H4 (cell line): ENCODE results near the gene LRRC3. TPM values are rescaled to one million over a fixed set of nuclear protein-coding genes. Genes with fewer than 3 reads are reported as not detected.

Experiments
- DNase-seq: peaks from one replicate; pipeline ENCODE4 v3.0.0-alpha.2; 2015; ENCODE audit warnings: low spot score
- total RNA-seq: library from RNA; depleted of rRNA; stranded (reverse); fragments of >200 nt; shearing (Covaris generic); gene quantifications from 2 replicates; pipeline ENCODE4 v1.2.3, GENCODE V29; 2014

Gene LRRC3
- total RNA-seq, 1 experiment from 2014 or later = 0.52 TPM

DNA sequence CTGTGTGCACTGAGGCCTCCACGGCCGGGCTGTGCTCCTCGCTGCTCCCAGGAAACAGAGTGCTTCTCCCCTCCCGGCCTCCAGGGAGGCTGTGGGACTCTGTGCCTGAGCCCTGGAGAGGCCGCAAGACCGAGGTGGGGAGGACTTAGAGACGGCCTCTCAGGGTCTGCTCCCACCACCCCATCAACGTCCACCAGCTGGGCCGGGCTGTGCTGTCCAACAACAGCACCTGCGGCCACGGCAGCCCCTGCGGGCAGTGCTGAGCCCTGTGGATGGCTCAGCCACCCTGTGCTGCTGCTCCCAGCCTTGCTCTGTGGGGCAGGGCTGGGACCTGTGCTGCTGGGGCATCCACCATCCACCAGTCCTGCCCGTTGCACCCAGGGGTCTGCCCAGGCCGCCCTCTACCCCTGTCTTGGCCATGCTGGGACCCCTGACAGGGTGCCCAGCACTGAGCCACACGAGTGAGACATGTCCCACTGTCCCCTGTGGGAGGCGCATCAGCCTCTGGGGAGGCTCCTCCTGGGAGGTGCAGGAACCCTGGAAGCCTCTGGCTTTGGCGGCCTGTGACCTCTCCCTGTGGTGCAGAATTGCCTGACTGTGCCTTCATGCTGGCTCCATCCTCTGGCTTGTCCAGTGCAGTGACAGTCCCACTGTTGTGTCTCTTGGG is 31.2 kb upstream of the LRRC3 start:
- DNase-seq = no peak

DNA sequence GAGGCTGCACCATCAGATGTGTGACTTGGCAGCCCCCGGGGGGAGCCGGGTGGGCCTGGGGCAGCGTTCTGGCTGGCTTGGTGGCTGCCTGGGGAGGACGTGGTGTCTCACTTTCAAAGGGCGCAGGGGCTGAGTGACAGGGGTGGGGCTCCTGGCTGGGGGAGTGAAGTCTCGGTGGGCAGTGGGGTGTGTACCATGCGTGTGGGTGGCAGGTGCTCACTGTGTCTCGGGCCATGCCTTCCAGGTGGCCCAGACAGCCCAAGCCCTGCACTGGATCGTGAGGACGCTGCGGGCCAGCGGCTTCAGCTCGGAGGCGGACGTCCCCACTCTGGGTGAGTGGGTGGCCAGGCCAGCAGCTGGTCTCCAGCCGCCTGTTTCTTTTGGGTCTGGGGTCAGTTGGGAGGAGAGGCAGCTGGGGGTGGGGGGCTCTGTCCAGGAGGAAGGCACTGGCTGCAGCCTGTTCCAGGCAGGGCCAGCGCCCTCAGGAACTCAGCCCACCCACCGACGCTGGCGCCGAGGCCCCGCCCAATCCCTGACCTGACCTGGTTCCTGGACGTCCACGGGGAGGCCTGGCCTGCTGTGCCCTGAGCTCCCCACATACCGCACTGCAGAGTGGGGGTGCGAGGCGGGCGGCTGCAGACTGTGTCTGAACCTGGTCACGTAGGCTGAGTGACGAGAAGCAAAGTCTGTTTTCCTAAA is 30.6 kb upstream of the LRRC3 start:
- DNase-seq = no peak

DNA sequence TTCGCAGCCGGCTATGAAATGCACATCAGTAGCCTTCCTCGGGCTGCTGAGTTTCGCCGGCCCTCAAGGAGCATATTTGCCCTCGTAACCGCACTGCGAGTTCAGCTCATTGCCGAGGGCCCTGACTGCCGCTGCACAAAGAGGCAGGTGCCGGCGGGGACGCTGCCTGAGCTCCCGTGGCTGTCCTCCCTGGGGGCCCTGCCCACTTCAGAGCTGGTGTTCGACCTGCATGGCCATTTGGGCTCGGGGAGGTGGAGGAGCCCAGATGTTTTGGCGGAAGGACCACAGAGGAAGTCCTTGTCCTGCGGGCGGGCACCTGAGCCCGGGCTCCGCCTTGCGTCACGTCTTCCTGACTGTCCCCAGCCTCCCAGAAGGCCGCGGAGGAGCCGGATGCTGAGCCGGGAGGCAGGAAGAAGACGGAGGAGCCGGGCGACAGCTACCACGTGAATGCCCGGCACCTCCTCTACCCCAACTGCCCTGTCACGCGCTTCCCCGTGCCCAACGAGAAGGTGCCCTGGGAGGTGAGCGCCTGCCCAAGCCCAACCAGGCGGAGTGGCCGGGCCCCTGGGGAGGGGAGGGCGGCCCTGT is 29.9 kb upstream of the LRRC3 start:
- DNase-seq = no peak

- DNase-seq = no peak
Measured at GRCh38 chr21:44425895-44426662, 29.2 kb upstream of the LRRC3 start.

DNA sequence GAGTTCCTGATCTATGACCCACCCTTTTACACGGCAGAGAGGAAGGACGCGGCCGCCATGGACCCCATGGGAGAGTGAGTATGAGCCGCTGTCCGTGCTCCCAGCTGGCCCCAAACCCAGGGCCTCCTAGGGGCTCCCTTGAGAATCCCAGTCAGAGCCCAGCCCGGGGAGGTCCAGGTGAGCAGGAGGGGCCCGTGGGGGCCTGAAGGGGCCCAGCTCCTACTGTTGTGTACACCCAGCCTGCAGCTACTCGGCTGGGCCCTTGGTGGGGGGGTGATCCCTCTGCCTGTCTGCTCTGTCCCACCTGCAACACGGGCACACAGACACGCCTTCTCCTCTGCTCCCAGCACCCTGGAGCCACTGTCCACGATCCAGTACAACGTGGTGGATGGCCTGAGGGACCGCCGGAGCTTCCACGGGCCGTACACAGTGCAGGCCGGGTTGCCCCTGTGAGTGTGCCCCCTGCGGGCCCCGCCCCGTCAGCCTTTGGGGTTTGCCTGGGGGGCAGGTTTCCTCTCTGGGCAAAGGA is 28.6 kb upstream of the LRRC3 start:
- DNase-seq = no peak

- DNase-seq = no peak
Measured at GRCh38 chr21:44427241-44428120, 27.8 kb upstream of the LRRC3 start.

- no peak for DNase-seq
Measured at GRCh38 chr21:44428281-44428960, 26.9 kb upstream of the LRRC3 start.

DNA sequence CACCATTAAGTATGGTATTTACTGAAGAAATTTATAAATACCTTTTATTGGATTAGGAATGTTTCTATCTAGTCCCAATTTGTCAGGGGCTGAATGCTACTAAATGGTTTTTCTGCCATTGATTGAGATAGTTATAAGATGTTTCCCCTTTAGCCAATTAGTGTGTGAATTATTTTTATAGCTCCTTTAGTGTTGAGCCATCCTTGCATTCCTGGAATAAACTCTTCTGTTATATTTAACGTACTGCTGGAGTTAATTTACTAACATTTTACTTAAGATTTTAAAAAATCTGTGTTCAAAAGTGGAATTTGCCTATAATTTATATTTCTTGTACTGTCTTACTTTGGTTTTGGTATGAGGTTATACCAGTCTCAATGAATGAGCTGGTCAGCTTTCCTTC is 25.4 kb upstream of the LRRC3 start:
- no peak for DNase-seq

- no peak for DNase-seq
Measured at GRCh38 chr21:44431300-44431699, 24.0 kb upstream of the LRRC3 start.

DNA sequence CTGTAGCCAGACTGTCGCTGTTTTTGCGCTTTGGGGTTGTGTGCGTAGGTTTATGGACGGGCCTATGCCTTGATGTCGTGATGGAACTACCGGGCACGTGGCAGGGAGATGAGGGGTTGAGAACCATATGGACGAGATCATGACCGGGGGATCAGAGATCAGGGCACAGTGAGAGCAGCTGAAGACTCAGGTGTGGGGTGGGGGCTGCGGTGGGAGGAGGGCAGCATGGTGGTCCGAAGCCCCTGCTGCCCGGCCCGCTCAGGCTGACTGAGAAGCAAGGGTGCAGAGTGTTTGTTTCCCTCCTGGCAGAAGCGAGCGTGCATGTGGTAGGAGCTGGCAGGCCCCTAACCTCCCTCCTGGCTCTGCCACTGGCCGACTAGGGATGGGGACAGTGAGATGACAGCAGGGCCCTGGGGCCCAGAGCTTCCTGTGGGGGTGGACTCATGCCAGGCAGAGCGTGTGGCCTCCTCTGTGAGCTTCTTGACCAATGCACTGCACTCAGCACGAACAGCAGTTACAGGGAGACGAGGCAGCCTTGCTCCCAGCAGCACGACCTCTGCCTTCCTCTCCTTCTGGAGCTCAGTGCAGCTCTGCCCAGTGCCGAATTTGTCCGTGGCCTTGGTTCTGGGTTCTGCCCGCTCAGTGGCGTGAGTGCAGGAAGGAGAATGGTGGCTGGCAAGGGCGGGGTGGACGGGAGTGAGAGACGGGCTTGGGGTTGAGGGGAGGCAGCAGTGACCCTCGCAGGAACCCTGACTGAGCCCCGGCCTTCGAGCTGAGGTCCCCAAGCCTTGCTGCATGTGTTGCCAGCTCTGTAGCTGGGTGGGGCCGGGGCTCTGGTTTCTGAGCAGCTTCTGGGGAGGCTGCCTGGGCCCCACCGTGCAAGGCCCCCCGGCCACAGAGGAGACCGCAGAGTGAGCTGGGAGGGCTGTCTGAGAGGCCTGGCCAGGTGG is 22.2 kb upstream of the LRRC3 start:
- DNase-seq = no peak

- DNase-seq = no peak
Measured at GRCh38 chr21:44433791-44434567, 21.3 kb upstream of the LRRC3 start.

DNA sequence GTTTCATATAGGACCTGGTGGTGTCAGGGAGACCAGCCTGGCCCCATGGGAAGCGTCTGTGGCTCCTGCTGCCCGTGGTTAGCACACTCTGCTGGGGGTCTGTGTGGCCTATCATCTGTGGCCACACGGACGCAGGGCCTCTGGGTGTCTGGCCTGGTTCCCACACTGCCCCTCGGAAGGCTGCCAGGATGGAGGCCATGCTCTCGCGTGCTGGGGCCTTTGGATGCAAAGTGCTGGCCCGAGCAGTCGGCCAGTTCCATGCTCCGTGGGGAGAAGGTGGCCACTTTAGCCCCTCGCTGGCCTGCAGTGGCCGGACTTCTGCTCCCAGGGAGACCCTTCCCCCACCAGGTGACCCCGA is 20.8 kb upstream of the LRRC3 start:
- DNase-seq = no peak

GRCh38 chr21:44434936-44435635 is 20.2 kb upstream of the LRRC3 start:
- no peak for DNase-seq

DNA sequence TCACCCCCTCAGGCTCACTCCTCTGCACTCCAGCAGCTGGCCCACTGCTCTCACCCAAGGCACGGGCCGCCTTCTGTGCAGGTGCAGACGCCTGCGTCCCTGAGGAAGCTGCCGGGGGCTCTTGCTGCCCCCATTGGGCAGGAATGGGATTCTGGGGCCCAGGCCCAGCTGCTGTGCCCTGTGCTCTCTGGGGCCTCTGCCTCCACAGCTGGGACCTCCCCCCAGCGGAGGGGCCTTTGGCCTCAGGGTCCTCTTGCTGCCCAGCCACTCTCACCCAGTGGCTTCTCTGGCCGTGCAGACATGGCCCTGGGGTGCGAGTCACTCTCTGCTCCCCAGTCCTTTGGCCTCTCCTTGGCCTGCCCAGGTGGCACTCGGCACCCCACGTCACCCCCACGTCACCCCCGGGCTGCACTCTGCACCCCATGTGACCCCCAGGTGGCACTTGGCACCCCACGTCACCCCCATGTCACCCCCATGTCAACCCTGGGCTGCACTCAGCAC is 19.1 kb upstream of the LRRC3 start:
- no peak for DNase-seq

- DNase-seq = no peak
Measured at GRCh38 chr21:44436958-44437357, 18.4 kb upstream of the LRRC3 start.

GRCh38 chr21:44437371-44437695 is 18.0 kb upstream of the LRRC3 start:
- DNase-seq = no peak

GRCh38 chr21:44437696-44438431 is 17.4 kb upstream of the LRRC3 start:
- DNase-seq = no peak
